HG02852 (cell line): ENCODE results near the gene ANKRD13B.
A peak's percentile ranks its signal among the peaks of the same experiment; 100 is the strongest.

Experiments
- ATAC-seq: cut with Tn5 transposase; IDR thresholded peaks from one replicate; pipeline ENCODE4 v1.9.1; 2021; ENCODE audit warnings: mild to moderate bottlenecking, moderate library complexity; ENCODE audit not compliant: unreplicated experiment

The ANKRD13B gene

GRCh38 chr17:29594519-29595090, 1.7 kb downstream of the ANKRD13B start:
- no peak for ATAC-seq

- no peak for ATAC-seq
Observed at GRCh38 chr17:29595107-29595942, 2.4 kb downstream of the ANKRD13B start.

GRCh38 chr17:29595943-29596774, 3.2 kb downstream of the ANKRD13B start:
- ATAC-seq, result no peak

- ATAC-seq, result no peak
Observed at GRCh38 chr17:29596811-29597210, 3.9 kb downstream of the ANKRD13B start.

- no peak for ATAC-seq
Observed at GRCh38 chr17:29597361-29598172, 4.6 kb downstream of the ANKRD13B start.

GRCh38 chr17:29603109-29603674, 10.3 kb downstream of the ANKRD13B start:
- ATAC-seq, result no peak

GRCh38 chr17:29607557-29608195, 14.7 kb downstream of the ANKRD13B start:
- ATAC-seq, result no peak

GRCh38 chr17:29608986-29609385, 16.1 kb downstream of the ANKRD13B start:
- ATAC-seq, result no peak

GRCh38 chr17:29610395-29610794, 17.5 kb downstream of the ANKRD13B start:
- ATAC-seq, result no peak

GRCh38 chr17:29611351-29612093, 18.6 kb downstream of the ANKRD13B start:
- ATAC-seq, result no peak

GRCh38 chr17:29612094-29612403, 19.1 kb downstream of the ANKRD13B start:
- ATAC-seq, result no peak

- no peak for ATAC-seq
Observed at GRCh38 chr17:29612404-29613280, 19.7 kb downstream of the ANKRD13B start.

GRCh38 chr17:29613352-29613837, 20.5 kb downstream of the ANKRD13B start:
- ATAC-seq, result no peak

GRCh38 chr17:29613856-29614255, 20.9 kb downstream of the ANKRD13B start:
- no peak for ATAC-seq

- no peak for ATAC-seq
Observed at GRCh38 chr17:29614349-29615047, 21.6 kb downstream of the ANKRD13B start.

- ATAC-seq, result no peak
Observed at GRCh38 chr17:29615048-29615385, 22.1 kb downstream of the ANKRD13B start.

- ATAC-seq, result peak; percentile 55
Observed at GRCh38 chr17:29615492-29616299, 22.8 kb downstream of the ANKRD13B start.
